Measurements from ENCODE around the gene LAGE3. TPM values are rescaled to one million over a fixed set of nuclear protein-coding genes. Genes with fewer than 3 reads are reported as not detected.

LAGE3 gene
- total RNA-seq, 1 donor from 2014 or later: 15.1 TPM

GRCh38 chrX:154448484-154448883 is 30.6 kb downstream of the LAGE3 start:
- Histone ChIP-seq H3K9me3 (no peaks in the 10 kb centered on the region), H3K4me1 (peaks cover 12% of the 10 kb centered on the region), H3K4me3 (no peak overlapping the region), H3K27me3 (no peaks in the 10 kb centered on the region), H3K36me3 (peaks cover 5% of the 10 kb centered on the region), H3K27ac (no peak overlapping the region)
- intact Hi-C loops (cut with DNase I): no loop called here
- TF ChIP-seq, protein P1, sequence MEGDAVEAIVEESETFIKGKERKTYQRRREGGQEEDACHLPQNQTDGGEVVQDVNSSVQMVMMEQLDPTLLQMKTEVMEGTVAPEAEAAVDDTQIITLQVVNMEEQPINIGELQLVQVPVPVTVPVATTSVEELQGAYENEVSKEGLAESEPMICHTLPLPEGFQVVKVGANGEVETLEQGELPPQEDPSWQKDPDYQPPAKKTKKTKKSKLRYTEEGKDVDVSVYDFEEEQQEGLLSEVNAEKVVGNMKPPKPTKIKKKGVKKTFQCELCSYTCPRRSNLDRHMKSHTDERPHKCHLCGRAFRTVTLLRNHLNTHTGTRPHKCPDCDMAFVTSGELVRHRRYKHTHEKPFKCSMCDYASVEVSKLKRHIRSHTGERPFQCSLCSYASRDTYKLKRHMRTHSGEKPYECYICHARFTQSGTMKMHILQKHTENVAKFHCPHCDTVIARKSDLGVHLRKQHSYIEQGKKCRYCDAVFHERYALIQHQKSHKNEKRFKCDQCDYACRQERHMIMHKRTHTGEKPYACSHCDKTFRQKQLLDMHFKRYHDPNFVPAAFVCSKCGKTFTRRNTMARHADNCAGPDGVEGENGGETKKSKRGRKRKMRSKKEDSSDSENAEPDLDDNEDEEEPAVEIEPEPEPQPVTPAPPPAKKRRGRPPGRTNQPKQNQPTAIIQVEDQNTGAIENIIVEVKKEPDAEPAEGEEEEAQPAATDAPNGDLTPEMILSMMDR (IDR thresholded peaks at IDR 0.05): no peak
- no peak for ATAC-seq
- no peak for DNase-seq

GRCh38 chrX:154446430-154446829 is 32.7 kb downstream of the LAGE3 start:
- ATAC-seq: no peak
- TF ChIP-seq, protein P1 (IDR thresholded peaks at IDR 0.05): no peak
- intact Hi-C loops (cut with DNase I): no loop called here
- H3K4me3 ChIP-seq: no peak overlapping the region
- H3K36me3 ChIP-seq: peaks cover 13% of the 10 kb centered on the region
- DNase-seq: no peak
- H3K27ac ChIP-seq: no peak overlapping the region
- peaks cover 12% of the 10 kb centered on the region for H3K4me1 ChIP-seq
- H3K27me3 ChIP-seq: no peaks in the 10 kb centered on the region
- H3K9me3 ChIP-seq: no peaks in the 10 kb centered on the region

- H3K4me1 ChIP-seq: peaks cover 12% of the 10 kb centered on the region
- DNase-seq: no peak
- TF ChIP-seq, protein P1 (IDR thresholded peaks at IDR 0.05): no peak
- H3K9me3 ChIP-seq: no peaks in the 10 kb centered on the region
- H3K4me3 ChIP-seq: no peak overlapping the region
- intact Hi-C loops (cut with DNase I): no loop called here
- peaks cover 16% of the 10 kb centered on the region for H3K36me3 ChIP-seq
- H3K27me3 ChIP-seq: no peaks in the 10 kb centered on the region
- no peak overlapping the region for H3K27ac ChIP-seq
- ATAC-seq: no peak
These were observed 33.3 kb downstream of the LAGE3 start for GRCh38 chrX:154445776-154446175.

DNA sequence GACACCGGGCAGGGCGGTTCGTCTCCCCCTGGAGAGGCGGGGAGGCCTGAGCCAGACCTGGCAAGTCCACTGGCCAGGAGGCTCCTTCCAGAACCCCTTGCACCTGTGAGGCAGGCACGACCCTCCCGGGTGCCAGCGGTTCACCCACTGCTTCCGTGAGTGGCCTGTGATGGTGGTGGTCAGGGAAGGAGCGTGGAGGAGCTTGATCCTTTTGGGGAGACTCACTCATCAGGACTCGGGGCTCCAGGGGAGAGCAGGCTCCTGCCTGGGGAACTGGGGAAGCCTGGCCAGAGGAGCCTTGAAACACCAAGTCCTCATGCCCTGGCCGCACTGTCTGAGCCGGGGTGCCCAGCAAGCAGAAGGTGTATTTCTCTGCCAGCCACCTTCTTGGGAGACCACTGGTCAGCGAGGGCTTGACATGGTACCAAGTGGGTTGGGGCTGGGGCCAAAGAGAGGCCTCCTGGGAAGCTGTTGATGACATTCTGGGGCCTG is 34.3 kb downstream of the LAGE3 start:
- Histone ChIP-seq H3K4me3 (peak overlapping the region; percentile 64), H3K9me3 (no peaks in the 10 kb centered on the region), H3K27me3 (no peaks in the 10 kb centered on the region), H3K27ac (peak overlapping the region; percentile 74), H3K36me3 (peaks cover 13% of the 10 kb centered on the region), H3K4me1 (peaks cover 12% of the 10 kb centered on the region)
- ATAC-seq (no peak), DNase-seq (no peak)
- intact Hi-C loops (cut with DNase I): no loop called here
- TF ChIP-seq, protein P1 (IDR thresholded peaks at IDR 0.05): no peak

GRCh38 chrX:154443992-154444754 is 34.9 kb downstream of the LAGE3 start, which contains the start of gene FAM50A:
TSS of gene FAM50A (plus strand) at chrX:154444141. CDS start at chrX:154444236, 95 bp downstream.
- DNase-seq: peak; percentile 90
- peaks cover 12% of the 10 kb centered on the region for H3K4me1 ChIP-seq
- intact Hi-C loops (cut with DNase I): no loop called here
- peaks cover 16% of the 10 kb centered on the region for H3K36me3 ChIP-seq
- H3K9me3 ChIP-seq: no peaks in the 10 kb centered on the region
- TF ChIP-seq, protein P1 (IDR thresholded peaks at IDR 0.05): no peak
- peak within 1 kb of the TSS; percentile 74 for H3K27ac ChIP-seq
- ATAC-seq: peak; percentile 93
- H3K27me3 ChIP-seq: no peaks in the 10 kb centered on the region
- H3K4me3 ChIP-seq: peak within 1 kb of the TSS; percentile 64
